Fibroblast of the conjunctiva (primary cell): ENCODE measurements around the gene UGT8.
"Not testable (repeated sequence)": the region's sequence is repeated elsewhere in the genome, so short reads cannot be mapped to it uniquely, and the experiment has no call there.

ENCODE experiments used
- DNase-seq: peaks from one replicate; pipeline ENCODE4 v3.0.0-alpha.2; 2010; ENCODE audit warnings: low read depth

Gene UGT8

GRCh38 chr4:114606245-114606644 is 7.6 kb downstream of the UGT8 start:
- no peak for DNase-seq

- no peak for DNase-seq
These were observed 8.4 kb downstream of the UGT8 start for GRCh38 chr4:114607056-114607455.

DNA sequence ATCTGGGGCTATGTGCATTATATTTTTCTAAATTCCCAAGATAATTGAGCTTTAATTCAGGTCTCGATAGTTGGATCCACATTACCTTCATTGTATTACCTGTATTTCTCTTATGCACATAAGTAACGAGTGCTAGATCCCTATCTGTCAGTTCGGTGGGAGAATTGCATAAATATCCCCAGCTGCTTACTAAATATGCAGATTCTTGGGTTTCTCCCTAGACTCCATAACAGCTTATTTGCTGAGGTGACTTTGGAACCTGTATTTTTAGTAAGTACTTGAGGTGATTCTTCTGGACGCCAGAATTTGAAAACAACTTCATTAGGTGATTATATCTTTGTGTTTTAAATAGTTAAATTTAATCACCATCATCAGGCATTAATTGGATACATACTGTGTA is 15.0 kb downstream of the UGT8 start:
- DNase-seq, result no peak

- DNase-seq, result no peak
These were observed 16.8 kb downstream of the UGT8 start for GRCh38 chr4:114615435-114615834.

DNA sequence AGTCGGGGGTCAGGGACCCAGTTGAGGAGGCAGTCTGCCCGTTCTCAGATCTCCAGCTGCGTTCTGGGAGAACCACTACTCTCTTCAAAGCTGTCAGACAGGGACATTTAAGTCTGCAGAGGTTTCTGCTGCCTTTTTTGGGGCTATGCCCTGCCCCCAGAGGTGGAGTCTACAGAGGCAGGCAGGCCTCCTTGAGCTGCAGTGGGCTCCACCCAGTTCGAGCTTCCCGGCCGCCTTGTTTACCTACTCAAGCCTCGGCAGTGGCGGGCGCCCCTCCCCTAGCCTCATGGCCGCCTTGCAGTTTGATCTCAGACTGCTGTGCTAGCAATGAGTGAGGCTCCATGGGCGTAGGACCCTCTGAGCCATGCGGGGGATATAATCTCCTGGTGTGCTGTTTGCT is 17.4 kb downstream of the UGT8 start:
- not testable (repeated sequence) for DNase-seq

- no peak for DNase-seq
These were observed 27.6 kb downstream of the UGT8 start for GRCh38 chr4:114626196-114626595.

- no peak for DNase-seq
These were observed 37.8 kb downstream of the UGT8 start for GRCh38 chr4:114636192-114636935.

DNA sequence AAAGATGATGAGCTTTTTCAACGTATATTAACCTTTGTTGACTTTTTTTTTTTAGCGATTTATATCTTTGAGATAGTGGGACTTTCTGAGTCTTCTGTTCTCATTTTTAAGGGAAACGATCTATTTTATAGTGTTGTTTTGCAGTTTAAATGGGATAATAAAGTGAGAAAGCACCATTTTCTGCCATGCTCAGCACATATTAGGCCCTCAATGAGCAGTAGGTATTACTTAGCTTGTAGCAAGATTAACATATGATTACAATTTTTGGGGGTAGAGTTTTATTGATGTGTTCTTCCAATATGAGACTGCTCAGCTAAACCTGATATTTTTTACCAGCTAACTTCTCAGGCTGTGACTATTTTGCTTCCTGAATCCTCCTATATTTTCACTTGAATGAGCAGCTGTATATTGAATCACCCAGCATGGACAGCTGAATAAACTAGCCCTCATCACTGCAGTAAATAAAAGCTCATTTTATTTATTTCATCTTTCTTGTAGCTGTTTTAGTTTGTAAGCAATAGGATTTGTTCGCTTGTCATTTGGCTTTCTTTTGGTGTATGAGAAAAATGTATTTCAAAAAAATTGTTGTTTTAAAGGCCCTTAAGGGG is 43.7 kb downstream of the UGT8 start:
- DNase-seq, result no peak

DNA sequence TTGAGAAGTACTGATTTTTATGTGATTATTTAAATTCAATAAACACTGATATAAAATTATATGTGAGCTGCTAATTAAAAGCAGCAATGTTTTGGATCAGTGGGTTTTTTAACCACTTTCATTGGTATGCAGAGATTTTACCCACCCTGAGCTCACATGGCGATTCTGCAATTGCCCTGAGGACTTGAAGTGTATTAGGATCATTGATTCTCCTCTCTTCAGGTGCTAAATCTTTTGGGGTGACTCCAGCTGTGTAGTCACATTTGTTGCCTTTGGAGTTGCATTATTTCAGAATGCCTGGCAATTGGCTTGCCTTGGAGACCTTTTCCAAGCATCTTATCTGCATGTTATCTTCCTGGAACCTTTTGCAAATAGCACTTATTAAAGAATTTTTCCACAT is 51.3 kb downstream of the UGT8 start:
- DNase-seq, result no peak

- no peak for DNase-seq
These were observed 55.1 kb downstream of the UGT8 start for GRCh38 chr4:114653675-114654074.

GRCh38 chr4:114654592-114654991 is 56.0 kb downstream of the UGT8 start:
- no peak for DNase-seq

DNA sequence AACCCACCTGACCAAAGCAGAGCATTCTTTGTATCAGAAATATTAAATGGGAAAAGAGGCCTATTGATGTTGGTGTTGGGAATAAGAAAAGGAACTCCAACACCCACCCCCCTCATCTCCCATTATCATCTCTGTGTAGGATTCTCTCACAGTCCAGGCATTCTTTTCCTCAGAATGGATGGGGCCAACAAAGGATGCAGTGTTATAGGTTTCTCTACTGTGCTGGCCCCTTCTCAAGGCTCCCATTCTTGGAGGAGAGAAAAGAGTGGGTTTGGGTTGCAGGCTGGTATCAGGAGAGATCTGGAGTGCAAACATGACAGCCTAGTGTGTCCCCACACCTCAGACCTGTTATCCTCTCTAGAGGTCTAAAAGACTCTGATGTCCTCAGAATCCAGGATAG is 59.6 kb downstream of the UGT8 start:
- DNase-seq, result no peak

- DNase-seq, result no peak
These were observed 60.2 kb downstream of the UGT8 start for GRCh38 chr4:114658776-114659175.

DNA sequence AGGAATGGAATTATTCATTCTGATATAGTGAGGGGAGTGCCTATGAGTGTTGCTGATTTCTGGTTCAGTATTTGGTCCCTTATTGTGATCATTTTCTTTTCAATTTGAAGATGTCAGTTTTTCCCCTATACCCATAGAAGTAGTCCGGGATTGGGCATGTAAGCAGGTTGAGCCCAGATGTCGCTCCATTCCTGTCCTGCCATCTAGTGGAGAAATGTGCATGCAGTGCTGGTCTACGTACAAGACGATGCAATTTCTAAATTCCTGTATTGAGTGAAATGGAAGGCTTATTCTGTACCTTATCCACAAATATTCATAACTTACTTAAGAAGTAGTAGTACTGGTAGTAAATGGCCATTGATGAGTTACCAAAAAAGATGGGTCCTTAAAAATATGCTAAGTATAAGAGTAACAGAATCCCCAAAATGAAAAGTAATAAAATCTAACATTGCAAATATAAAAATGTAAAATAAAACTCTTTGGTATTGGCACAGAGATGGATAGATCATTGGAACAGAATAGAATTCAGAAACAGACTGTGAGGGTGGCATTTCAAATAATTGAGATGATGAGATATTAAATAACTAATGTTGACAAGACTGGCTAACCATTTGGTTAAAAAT is 60.9 kb downstream of the UGT8 start:
- peak; percentile 68 for DNase-seq

DNA sequence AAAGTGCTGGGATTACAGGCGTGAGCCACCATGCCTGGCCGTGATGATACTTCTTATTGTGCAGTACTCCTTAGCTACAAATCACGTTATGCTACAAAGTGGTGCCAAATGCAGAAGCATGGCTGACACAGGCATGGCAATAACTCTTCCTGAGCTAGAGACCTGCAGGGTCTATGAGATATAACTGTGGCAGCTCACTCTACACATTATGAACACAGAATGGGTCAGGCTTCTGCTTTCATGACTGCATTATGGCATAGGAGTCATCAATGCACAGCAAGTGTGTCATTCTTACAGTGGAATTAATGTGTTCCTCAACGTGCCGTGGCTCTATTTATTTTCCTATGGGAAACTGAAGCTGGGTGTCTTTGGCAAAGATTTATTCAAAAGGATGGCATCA is 64.5 kb downstream of the UGT8 start:
- DNase-seq, result no peak

DNA sequence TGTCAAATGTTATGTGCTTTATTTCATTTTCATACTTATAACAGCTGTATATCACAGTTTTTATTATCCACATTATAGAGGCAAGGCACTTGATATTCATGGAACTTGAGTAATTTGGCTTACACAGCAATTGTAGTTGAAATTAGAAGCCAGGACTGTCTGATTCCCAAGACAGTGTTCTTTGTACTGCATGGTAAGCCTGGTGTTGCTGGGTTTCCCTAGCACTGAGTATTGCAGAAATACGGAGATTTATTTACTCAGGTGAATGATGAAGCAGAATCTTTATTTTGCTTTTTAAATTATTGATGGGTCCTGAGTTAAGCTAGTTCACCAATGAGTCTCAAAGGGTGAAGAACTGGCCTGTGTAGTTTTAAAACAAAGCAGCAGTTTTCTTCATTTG is 70.0 kb downstream of the UGT8 start:
- no peak for DNase-seq

DNA sequence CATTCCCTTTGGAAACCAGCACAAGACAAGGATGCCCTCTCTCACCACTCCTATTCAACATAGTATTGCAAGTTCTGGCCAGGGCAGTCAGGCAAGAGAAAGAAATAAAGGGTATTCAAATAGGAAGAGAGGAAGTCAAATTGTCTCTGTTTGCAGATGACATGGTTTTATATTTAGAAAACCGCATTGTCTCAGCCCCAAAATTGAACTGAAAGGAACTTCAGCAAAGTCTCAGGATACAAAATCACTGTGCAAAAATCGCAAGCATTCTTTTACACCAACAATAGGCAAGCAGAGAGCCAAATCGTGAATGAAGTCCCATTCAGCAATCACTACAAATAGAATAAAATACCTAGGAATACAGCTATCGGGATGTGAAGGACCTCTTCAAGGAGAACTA is 72.1 kb downstream of the UGT8 start:
- DNase-seq, result not testable (repeated sequence)

- DNase-seq, result no peak
These were observed 74.7 kb downstream of the UGT8 start for GRCh38 chr4:114673306-114673705.

DNA sequence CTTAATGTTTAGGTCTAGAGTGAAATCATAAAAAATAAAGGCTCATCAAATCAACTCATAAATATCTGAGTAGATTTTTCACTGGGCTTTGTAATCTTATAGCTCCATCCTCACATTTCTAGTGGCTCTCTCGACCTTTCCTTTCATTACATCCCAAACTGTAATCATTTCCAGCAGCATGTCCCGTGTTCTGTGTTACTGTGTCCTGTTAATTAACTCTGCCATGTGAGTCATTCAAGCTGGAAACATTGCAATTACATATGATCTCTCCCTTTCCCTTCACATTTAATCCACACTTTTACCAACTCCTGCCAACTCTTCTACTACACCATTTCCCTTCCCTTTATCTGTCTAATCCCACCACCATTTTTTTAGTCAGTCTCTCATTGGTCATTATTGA is 75.5 kb downstream of the UGT8 start:
- no peak for DNase-seq

- no peak for DNase-seq
These were observed 78.9 kb downstream of the UGT8 start for GRCh38 chr4:114677346-114677979.

GRCh38 chr4:114684462-114684861 is 85.9 kb downstream of the UGT8 start:
- DNase-seq, result no peak

- no peak for DNase-seq
These were observed 89.5 kb downstream of the UGT8 start for GRCh38 chr4:114688059-114688458.

DNA sequence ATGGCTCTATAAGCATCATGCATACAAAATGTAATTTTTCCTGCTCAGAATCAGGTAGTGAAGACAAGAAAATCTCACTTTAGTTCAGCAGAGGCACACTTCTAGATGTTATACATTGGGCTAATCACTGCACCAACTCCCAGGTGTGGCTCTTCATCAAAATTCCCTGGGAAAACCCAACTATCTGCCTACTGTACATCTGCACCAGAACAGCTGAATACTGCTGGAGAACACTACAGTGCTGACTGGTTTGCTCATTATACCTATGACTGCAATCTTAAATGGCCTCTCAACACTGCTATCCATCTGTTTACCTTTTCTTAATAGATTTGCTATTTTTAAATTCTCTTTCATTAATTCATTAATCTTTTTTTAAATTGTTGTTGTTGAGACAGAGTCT is 92.0 kb downstream of the UGT8 start:
- DNase-seq, result no peak
